Measurements from ENCODE around the gene TBL3.
A peak's percentile ranks its signal among the peaks of the same experiment; 100 is the strongest.

DNA sequence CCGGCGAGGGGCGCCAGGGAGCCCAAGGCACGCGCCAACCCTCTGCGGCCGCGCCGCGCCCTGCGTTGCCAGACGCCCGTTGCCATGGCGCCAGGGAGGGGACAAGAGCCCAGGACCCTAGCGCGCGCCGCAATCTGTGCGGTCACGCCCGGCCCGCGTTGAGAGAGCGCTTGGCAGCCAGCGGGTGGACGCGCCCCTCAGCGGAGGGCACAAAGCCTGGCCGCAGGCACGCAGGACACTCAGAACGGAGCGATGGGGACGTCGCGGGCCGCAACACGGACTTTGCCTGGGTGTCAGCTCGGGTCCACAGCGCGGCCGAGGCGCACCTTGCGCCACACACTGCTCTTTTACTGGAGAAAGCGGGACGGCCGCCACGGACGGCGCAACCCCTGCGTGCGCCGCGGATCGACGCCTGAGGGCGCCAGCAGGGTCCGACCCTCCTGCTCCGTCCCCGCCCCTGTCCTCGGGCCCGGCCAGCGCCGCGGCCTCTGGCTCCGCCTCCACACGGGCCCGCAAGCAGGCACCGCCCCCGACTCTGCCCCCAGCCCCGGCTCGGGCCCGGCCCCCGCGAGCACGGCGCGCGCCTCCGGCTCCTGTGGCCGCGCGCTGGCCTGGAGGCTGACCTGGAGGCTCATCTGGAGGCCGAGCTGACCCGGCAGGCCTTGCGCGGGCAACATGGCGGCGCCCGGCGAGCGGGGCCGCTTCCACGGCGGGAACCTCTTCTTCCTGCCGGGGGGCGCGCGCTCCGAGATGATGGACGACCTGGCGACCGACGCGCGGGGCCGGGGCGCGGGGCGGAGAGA is 11.9 kb downstream of the TBL3 start, which contains the start of gene GFER:
- TF ChIP-seq, protein P1, sequence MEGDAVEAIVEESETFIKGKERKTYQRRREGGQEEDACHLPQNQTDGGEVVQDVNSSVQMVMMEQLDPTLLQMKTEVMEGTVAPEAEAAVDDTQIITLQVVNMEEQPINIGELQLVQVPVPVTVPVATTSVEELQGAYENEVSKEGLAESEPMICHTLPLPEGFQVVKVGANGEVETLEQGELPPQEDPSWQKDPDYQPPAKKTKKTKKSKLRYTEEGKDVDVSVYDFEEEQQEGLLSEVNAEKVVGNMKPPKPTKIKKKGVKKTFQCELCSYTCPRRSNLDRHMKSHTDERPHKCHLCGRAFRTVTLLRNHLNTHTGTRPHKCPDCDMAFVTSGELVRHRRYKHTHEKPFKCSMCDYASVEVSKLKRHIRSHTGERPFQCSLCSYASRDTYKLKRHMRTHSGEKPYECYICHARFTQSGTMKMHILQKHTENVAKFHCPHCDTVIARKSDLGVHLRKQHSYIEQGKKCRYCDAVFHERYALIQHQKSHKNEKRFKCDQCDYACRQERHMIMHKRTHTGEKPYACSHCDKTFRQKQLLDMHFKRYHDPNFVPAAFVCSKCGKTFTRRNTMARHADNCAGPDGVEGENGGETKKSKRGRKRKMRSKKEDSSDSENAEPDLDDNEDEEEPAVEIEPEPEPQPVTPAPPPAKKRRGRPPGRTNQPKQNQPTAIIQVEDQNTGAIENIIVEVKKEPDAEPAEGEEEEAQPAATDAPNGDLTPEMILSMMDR (IDR thresholded peaks at IDR 0.05) = peak in 5 of 6 experiments; percentile 21 to 60 (median 53)
- TF ChIP-seq POLR2A (IDR thresholded peaks at IDR 0.05) = peak in 2 of 4 donors; percentile 65 to 79
- TF ChIP-seq POLR2AphosphoS5 (IDR thresholded peaks at IDR 0.05) = peak in 1 of 2 donors; percentile 70

All from upper lobe of left lung (tissue), 4 donors.